OCI-LY7 (cell line): ENCODE data around the gene MXD4. TPM values are rescaled to one million over a fixed set of nuclear protein-coding genes. Genes with fewer than 3 reads are reported as not detected.

Source experiments
- BruUV-seq: library from RNA; stranded (reverse); fragments of 400-500 nt; replicated peaks from 2 replicates; lab custom pipeline; 2021; lab: Mats Ljungman, UMichigan
- CTCF ChIA-PET: fragments of 300-600 bp; sonication (Branson Sonifier 250); formaldehyde crosslinking; loops from one replicate; lab custom pipeline; 2022; ENCODE audit warnings: antibody characterized with exemption; ENCODE audit not compliant: unreplicated experiment; lab: Charles Lee
- POLR2A ChIA-PET: fragments of 300-600 bp; sonication (Branson Sonifier 250); formaldehyde crosslinking; loops from one replicate; lab custom pipeline; 2022; ENCODE audit warnings: antibody characterized with exemption; lab: Charles Lee
- DNase-seq: peaks from one replicate; pipeline ENCODE4 v3.0.0-alpha.2; 2015; ENCODE audit warnings: low spot score
- H2AFZ ChIP-seq: fragments of 200-600 bp; sonication (generic), shearing (Covaris generic); 2 replicates; pipeline ENCODE4 v1.6.1; 2014; ENCODE audit warnings: mild to moderate bottlenecking, antibody characterized with exemption, low read length, moderate library complexity
- H3K27ac ChIP-seq: fragments of 200-600 bp; sonication (generic); 2 replicates; pipeline ENCODE4 v1.5.1; 2014; ENCODE audit warnings: mixed run types, low read depth, mild to moderate bottlenecking, moderate library complexity, low read length, inconsistent platforms; ENCODE audit not compliant: poor library complexity, severe bottlenecking
- H3K36me3 ChIP-seq: fragments of 200-600 bp; sonication (generic); 2 replicates; pipeline ENCODE4 v1.6.1; 2014; ENCODE audit warnings: mild to moderate bottlenecking, antibody characterized with exemption, low read length, moderate library complexity, mixed read lengths; ENCODE audit not compliant: insufficient read depth
- H3K4me1 ChIP-seq: fragments of 200-600 bp; sonication (generic); 2 replicates; pipeline ENCODE4 v1.5.1; 2014; ENCODE audit warnings: mild to moderate bottlenecking, low read length; ENCODE audit not compliant: insufficient read depth, poor library complexity, severe bottlenecking
- H3K4me2 ChIP-seq: fragments of 200-600 bp; sonication (generic); 2 replicates; pipeline ENCODE4 v1.6.1; 2014; ENCODE audit warnings: mild to moderate bottlenecking, low read length
- H3K4me3 ChIP-seq: fragments of 200-600 bp; sonication (generic); 2 replicates; pipeline ENCODE4 v1.5.1; 2014; ENCODE audit warnings: mild to moderate bottlenecking, low read depth, low read length; ENCODE audit not compliant: poor library complexity, severe bottlenecking
- H3K79me2 ChIP-seq: fragments of 200-600 bp; sonication (generic); 2 replicates; pipeline ENCODE4 v1.6.1; 2016; ENCODE audit warnings: low read depth, mild to moderate bottlenecking, low read length, moderate library complexity, mixed read lengths; ENCODE audit not compliant: insufficient read depth
- H3K9me2 ChIP-seq: fragments of 200-600 bp; sonication (generic); 2 replicates; pipeline ENCODE4 v1.6.1; 2016; ENCODE audit warnings: mild to moderate bottlenecking, low read length, mixed read lengths; ENCODE audit not compliant: insufficient read depth
- H3K9me3 ChIP-seq: fragments of 200-600 bp; sonication (generic); 2 replicates; pipeline ENCODE4 v1.6.1; 2014; ENCODE audit warnings: mild to moderate bottlenecking, mixed run types, low read length, mixed read lengths
- H4K20me1 ChIP-seq: fragments of 200-600 bp; sonication (generic); 2 replicates; pipeline ENCODE4 v1.6.1; 2014; ENCODE audit warnings: mild to moderate bottlenecking, antibody characterized with exemption, low read length, moderate library complexity, mixed read lengths; ENCODE audit not compliant: insufficient read depth
- CTCF ChIP-seq: fragments of 200-600 bp; sonication (generic); conservative IDR thresholded peaks from 2 replicates; pipeline ENCODE4 v1.5.1; 2014; ENCODE audit warnings: mild to moderate bottlenecking, antibody characterized with exemption, low read length, moderate library complexity, mixed read lengths
- EZH2phosphoT487 ChIP-seq: fragments of 200-600 bp; sonication (generic); IDR thresholded peaks from 2 replicates; pipeline ENCODE4 v1.6.1; 2018; ENCODE audit warnings: low read depth, borderline replicate concordance, mild to moderate bottlenecking, mixed run types, antibody characterized with exemption, low read length, moderate library complexity, mixed read lengths
- intact Hi-C: fragments of 100-400 bp; cut with micrococcal nuclease; formaldehyde crosslinking; loops from one replicate; pipeline ENCODE4 v1.10.0; 2022; ENCODE audit not compliant: unreplicated experiment
- total RNA-seq, 2 experiments: library from RNA; depleted of rRNA in 1 of 2; stranded (reverse); fragments of >200 nt in 1 of 2; shearing (Covaris generic) in 1 of 2; gene quantifications; 2 replicates each; pipeline ENCODE4 v1.2.3, GENCODE V29; 2014 to 2022

MXD4 gene
- total RNA-seq, 2 experiments from 2014 or later: 3.0 to 11.6 TPM

GRCh38 chr4:2270341-2271165, 8.6 kb upstream of the MXD4 start:
- no peak for DNase-seq
- Histone ChIP-seq H3K9me3 (no peaks in the 10 kb centered on the region), H3K4me1 (no peaks in the 10 kb centered on the region), H3K4me3 (no peak overlapping the region), H3K79me2 (no peaks in the 10 kb centered on the region), H4K20me1 (no peaks in the 10 kb centered on the region), H2AFZ (no peak overlapping the region), H3K36me3 (no peaks in the 10 kb centered on the region), H3K27ac (no peak overlapping the region), H3K4me2 (no peak overlapping the region), H3K9me2 (no peaks in the 10 kb centered on the region)
- no TSS peak for BruUV-seq
- intact Hi-C loops: no loop called here
- CTCF ChIA-PET: no interaction called here
- TF ChIP-seq CTCF (no peak), EZH2phosphoT487 (no peak)
- POLR2A ChIA-PET: no interaction called here

- H2AFZ ChIP-seq: no peak overlapping the region
- H3K79me2 ChIP-seq: no peaks in the 10 kb centered on the region
- no peaks in the 10 kb centered on the region for H3K36me3 ChIP-seq
- CTCF ChIA-PET: no interaction called here
- TF ChIP-seq EZH2phosphoT487: no peak
- TF ChIP-seq CTCF: no peak
- no peaks in the 10 kb centered on the region for H3K9me3 ChIP-seq
- no peak overlapping the region for H3K27ac ChIP-seq
- POLR2A ChIA-PET: no interaction called here
- no peaks in the 10 kb centered on the region for H4K20me1 ChIP-seq
- H3K4me1 ChIP-seq: no peaks in the 10 kb centered on the region
- no peak overlapping the region for H3K4me3 ChIP-seq
- no peak overlapping the region for H3K4me2 ChIP-seq
- no TSS peak for BruUV-seq
- no peaks in the 10 kb centered on the region for H3K9me2 ChIP-seq
- intact Hi-C loops: no loop called here
- no peak for DNase-seq
These were observed 7.8 kb upstream of the MXD4 start for GRCh38 chr4:2269618-2270163.

DNA sequence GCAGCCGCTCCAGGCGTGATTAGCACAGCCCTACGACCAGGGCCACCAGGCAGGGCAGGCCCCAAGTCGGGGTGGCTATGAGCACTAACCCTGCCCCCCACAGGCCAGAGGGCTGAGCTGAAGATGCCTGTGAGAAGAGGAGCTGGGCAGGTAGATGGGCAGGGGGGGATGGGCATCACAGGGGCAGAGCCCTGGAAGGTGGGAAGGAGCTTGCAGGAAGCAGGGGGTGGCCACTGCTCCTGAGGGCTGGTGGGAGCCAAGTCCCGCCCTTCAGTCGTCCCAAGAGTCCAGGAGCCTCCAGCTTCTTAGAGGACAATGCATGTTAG, 7.3 kb upstream of the MXD4 start:
- Histone ChIP-seq H3K27ac (no peak overlapping the region), H3K4me1 (peaks cover 5% of the 10 kb centered on the region), H3K9me3 (no peaks in the 10 kb centered on the region), H4K20me1 (no peaks in the 10 kb centered on the region), H3K36me3 (no peaks in the 10 kb centered on the region), H3K9me2 (no peaks in the 10 kb centered on the region), H3K79me2 (no peaks in the 10 kb centered on the region), H3K4me3 (no peak overlapping the region), H3K4me2 (no peak overlapping the region), H2AFZ (no peak overlapping the region)
- ChIA-PET POLR2A (no interaction called here), CTCF (no interaction called here)
- TF ChIP-seq EZH2phosphoT487 (no peak), CTCF (no peak)
- no TSS peak for BruUV-seq
- no peak for DNase-seq
- intact Hi-C loops: no loop called here
